ENCODE data around the gene GPI. TPM values are rescaled to one million over a fixed set of nuclear protein-coding genes. Genes with fewer than 3 reads are reported as not detected.

Gene GPI
- total RNA-seq, 1 donor: 102 TPM

DNA sequence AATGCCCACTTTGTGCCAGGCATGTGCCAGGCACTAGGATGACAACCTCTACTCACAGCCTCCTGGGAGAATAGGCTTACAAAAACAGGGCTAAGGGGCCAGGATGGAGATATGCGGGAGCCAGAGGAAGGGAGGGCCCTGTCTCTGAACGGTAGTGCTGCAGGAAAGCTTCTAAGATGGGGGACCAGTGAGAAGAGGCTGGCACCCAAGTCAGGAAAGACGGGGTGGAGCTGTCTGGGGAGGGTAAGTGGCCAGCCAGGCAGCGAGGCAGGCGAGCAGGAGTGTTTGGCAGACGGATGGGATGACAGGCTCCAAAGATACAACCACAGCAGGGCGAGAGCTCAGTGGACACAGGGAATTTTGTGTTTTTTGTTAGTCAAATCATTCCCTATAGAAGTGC is 44.7 kb upstream of the GPI start:
- H3K4me3 ChIP-seq (ENCODE audit: low read depth, low read length): no peak overlapping the region
- DNase-seq (ENCODE audit: low read depth): no peak
- TF ChIP-seq, protein P1, sequence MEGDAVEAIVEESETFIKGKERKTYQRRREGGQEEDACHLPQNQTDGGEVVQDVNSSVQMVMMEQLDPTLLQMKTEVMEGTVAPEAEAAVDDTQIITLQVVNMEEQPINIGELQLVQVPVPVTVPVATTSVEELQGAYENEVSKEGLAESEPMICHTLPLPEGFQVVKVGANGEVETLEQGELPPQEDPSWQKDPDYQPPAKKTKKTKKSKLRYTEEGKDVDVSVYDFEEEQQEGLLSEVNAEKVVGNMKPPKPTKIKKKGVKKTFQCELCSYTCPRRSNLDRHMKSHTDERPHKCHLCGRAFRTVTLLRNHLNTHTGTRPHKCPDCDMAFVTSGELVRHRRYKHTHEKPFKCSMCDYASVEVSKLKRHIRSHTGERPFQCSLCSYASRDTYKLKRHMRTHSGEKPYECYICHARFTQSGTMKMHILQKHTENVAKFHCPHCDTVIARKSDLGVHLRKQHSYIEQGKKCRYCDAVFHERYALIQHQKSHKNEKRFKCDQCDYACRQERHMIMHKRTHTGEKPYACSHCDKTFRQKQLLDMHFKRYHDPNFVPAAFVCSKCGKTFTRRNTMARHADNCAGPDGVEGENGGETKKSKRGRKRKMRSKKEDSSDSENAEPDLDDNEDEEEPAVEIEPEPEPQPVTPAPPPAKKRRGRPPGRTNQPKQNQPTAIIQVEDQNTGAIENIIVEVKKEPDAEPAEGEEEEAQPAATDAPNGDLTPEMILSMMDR (IDR thresholded peaks at IDR 0.05; ENCODE audit: insufficient read depth, low read depth, low read length): no peak

DNA sequence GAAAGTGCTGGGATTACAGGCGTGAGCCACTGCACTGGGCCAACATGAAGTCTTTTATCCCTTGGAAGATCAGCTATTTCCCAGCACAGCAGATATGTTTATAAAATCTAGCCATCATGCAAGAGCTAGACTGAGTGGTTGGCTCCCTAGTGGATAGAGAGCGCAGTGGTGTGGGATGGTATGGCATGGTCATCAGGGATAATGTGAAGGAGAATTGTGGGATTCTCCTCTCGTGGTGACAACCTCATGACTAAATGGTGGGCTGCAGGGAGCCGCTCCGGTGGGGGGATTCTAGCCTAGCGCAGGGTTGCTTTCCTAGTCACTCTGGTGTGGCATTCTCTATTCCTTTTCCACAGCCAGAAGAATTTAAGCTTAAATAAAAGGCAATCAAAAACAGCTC is 43.3 kb upstream of the GPI start:
- DNase-seq (ENCODE audit: low read depth): no peak
- no peak overlapping the region for H3K4me3 ChIP-seq (ENCODE audit: low read depth, low read length)
- TF ChIP-seq, protein P1 (IDR thresholded peaks at IDR 0.05; ENCODE audit: insufficient read depth, low read depth, low read length): no peak

DNA sequence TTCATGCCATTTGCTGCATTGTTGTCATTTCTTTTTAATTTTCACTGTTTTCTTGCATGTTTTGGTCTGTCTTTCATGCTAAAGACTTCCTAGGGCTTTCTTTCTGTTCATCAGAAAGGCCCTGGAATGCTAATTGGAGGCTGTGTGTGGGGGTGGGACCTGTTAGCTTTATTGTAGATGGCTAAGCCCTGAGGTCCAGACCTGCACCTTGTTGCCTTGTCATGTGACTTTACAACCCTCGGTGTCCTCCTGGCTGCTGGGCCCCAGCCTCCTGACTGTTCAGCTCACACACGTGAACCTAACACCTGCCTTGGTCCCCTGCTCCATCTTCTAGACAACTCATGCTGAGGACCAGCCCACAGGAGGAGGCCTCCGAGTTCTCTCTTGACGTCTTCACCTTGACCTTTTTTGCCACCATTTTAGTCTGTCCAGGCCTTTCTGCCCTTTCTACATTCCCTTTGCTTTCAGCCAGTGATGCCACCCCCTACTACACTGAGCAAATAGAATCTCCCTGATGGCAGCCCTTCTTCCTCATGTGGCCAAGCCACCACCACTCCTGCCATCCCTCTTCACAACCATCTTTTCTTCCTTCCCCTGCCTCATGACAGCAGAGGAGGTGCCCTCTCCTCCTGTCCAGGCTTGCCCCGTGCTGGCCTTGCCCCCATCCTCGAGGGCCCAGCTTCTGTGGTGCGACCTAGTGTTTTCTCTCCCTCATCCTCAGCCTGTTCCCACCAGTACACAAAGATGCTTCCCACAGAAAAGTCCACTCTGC is 41.4 kb upstream of the GPI start:
- no peak for DNase-seq (ENCODE audit: low read depth)
- TF ChIP-seq, protein P1 (IDR thresholded peaks at IDR 0.05; ENCODE audit: insufficient read depth, low read depth, low read length): no peak
- H3K4me3 ChIP-seq (ENCODE audit: low read depth, low read length): no peak overlapping the region

DNA sequence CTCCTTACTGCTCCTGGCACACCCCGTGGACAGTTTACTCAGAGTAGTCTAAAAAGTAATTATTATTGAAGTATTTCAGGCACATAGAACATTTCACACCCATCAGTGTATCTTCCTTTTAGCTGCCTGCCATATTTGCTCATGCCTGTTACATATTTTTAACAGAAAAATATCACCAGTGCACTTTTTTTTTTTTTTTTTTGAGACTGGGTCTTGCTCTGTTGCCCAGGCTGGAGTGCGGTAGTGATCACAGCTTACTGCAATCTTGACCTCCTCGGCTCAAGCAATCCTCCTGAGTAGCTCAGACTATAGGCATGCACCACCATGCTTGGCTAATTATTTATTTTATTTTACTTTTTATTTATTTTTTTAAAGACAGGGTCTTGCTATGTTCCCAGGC is 40.7 kb upstream of the GPI start:
- TF ChIP-seq, protein P1 (IDR thresholded peaks at IDR 0.05; ENCODE audit: insufficient read depth, low read depth, low read length): no peak
- DNase-seq (ENCODE audit: low read depth): no peak
- no peak overlapping the region for H3K4me3 ChIP-seq (ENCODE audit: low read depth, low read length)

DNA sequence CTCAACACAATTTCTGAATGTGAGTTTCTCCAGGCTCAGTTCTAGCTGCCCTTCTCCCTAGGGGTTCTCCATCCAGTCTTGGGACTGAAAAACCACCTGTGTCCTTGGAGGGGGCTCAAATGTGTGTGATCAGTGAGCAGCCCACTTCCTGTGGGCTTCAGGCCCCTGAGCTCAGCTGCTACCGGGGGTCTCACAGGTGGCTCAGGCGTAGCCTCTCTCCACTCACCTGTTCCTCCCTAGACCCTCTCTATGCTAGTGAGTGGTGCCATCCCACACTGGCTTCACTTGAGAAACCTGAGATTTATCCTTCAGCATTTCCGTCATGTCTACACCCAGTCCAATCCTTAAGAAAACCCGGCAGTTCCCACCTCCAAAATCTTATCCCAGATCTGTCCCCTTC is 39.8 kb upstream of the GPI start:
- TF ChIP-seq, protein P1 (IDR thresholded peaks at IDR 0.05; ENCODE audit: insufficient read depth, low read depth, low read length): no peak
- H3K4me3 ChIP-seq (ENCODE audit: low read depth, low read length): no peak overlapping the region
- no peak for DNase-seq (ENCODE audit: low read depth)

DNA sequence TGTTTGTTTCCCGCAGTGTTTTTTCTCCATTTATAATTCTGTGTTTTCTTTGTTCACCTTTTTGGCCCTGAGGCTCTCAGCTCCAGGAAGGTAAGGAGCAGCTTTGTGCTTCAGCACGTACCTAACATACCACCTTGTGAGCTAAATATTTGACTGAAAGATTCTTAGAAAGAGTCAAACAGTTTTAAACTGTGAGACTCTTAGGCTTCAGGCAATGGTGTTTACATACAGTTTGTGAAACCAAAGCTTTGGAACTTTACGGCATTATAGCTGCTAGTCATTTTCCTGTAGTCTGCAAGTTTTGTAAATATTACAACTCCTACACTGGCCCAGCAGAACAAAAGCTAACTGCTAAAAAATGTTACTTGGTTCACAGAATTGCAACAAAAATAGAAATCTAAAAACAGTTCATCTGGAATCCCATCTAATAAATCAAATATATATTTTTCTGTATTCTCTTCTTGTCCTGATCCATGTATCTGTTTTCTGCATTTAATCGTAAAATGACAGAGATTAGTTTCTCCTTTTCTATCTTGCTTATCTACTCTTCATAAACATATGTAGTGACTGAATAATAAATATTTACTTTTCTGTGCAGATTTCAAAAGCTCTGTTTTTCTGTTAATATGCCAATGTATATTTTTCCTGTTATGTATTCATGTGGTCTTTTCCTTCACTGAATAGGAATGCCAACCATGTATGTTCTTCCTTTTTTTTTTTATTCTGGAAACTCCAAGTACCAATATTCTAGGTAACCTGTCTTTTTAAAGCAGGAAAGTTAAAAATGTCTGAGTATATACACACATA is 38.8 kb upstream of the GPI start:
- DNase-seq (ENCODE audit: low read depth): peak; percentile 75
- H3K4me3 ChIP-seq (ENCODE audit: low read depth, low read length): no peak overlapping the region
- TF ChIP-seq, protein P1 (IDR thresholded peaks at IDR 0.05; ENCODE audit: insufficient read depth, low read depth, low read length): no peak

Data from fibroblast of villous mesenchyme (primary cell).